Lung (tissue), 12 donors: ENCODE data around the gene AGAP1. TPM values are rescaled to one million over a fixed set of nuclear protein-coding genes. Genes with fewer than 3 reads are reported as not detected.

Source experiments
- ATAC-seq: fragments of 200-7000 bp; cut with Tn5 transposase; one replicate; pipeline ENCODE4 v1.9.1; 2020; ENCODE audit warnings: moderate number of reproducible peaks; ENCODE audit not compliant: insufficient read depth, low FRiP score
- DNase-seq, 3 donors: peaks; one replicate each; pipeline ENCODE4 v3.0.0-alpha.2; 2013 to 2017
- H3K27ac ChIP-seq, 2 donors: one replicate each; pipeline ENCODE4 v1.5.1; 2013; ENCODE audit warnings: mild to moderate bottlenecking in 2 of 2, moderate library complexity in 2 of 2, control low read depth in 1 of 2, inconsistent platforms in 1 of 2, low read depth in 1 of 2, low read length in 1 of 2
- H3K27me3 ChIP-seq, 3 donors: one replicate each; pipeline ENCODE4 v1.5.1; 2013; ENCODE audit warnings: low read length in 2 of 3; ENCODE audit not compliant: control insufficient read depth in 3 of 3, insufficient read depth in 3 of 3
- H3K36me3 ChIP-seq, 4 donors: one replicate each; pipeline ENCODE4 v1.5.1; 2013; ENCODE audit warnings: low read length in 4 of 4, mild to moderate bottlenecking in 1 of 4, moderate library complexity in 1 of 4; ENCODE audit not compliant: control insufficient read depth in 4 of 4, insufficient read depth in 4 of 4
- H3K4me1 ChIP-seq, 5 donors: one replicate each; pipeline ENCODE4 v1.5.1; 2013; ENCODE audit warnings: low read length in 5 of 5, mild to moderate bottlenecking in 2 of 5, moderate library complexity in 1 of 5; ENCODE audit not compliant: control insufficient read depth in 5 of 5, insufficient read depth in 5 of 5
- H3K4me3 ChIP-seq: one replicate; pipeline ENCODE4 v1.5.1; 2013; ENCODE audit warnings: mild to moderate bottlenecking, control low read depth, moderate library complexity
- H3K9ac ChIP-seq, 2 donors: one replicate each; pipeline ENCODE4 v1.5.1; 2013; ENCODE audit warnings: low read length in 2 of 2, control low read depth in 1 of 2; ENCODE audit not compliant: insufficient read depth in 1 of 2
- H3K9me3 ChIP-seq, 4 donors: one replicate each; pipeline ENCODE4 v1.5.1; 2013; ENCODE audit warnings: low read length in 3 of 4, mild to moderate bottlenecking in 1 of 4, moderate library complexity in 1 of 4; ENCODE audit not compliant: control insufficient read depth in 4 of 4, insufficient read depth in 3 of 4
- WGBS, 2 donors: extraction: QIAGEN DNeasy Blood & Tissue Kit; methylation state at CpG; one replicate each; pipeline ENCODE4 v1.1.7; 2013; 5-methylcytosine and 5-hydroxymethylcytosine counted together
- polyA plus RNA-seq, 2 donors: library from polyadenylated mRNA; stranded (reverse); fragments of 200-250 nt; gene quantifications; one replicate each; pipeline ENCODE4 v1.2.1, GENCODE V29; 2013
- total RNA-seq, 2 donors: library from RNA; depleted of rRNA in 1 of 2; stranded (reverse); fragments of >200 nt in 1 of 2; gene quantifications; one replicate each; pipeline ENCODE4 v1.2.1, GENCODE V29; 2014 to 2021
- TF ChIP-seq, protein P1 (sequence below): IDR thresholded peaks from 2 replicates; pipeline ENCODE4 v1.5.1; 2012; ENCODE audit warnings: mild to moderate bottlenecking; ENCODE audit errors: control extremely low read depth, extremely low read depth
- donor health status: control.
- donor health status: control.
- donor health status: Bipolar disorder and iron deficiency.
- donor health status: healthy.
- donor health status: DM: yes; HTN: yes; CAD: no.

AGAP1 gene
- total and polyA plus RNA-seq, 4 donors, result 6.6 to 39.4 (median 20.2) TPM

DNA sequence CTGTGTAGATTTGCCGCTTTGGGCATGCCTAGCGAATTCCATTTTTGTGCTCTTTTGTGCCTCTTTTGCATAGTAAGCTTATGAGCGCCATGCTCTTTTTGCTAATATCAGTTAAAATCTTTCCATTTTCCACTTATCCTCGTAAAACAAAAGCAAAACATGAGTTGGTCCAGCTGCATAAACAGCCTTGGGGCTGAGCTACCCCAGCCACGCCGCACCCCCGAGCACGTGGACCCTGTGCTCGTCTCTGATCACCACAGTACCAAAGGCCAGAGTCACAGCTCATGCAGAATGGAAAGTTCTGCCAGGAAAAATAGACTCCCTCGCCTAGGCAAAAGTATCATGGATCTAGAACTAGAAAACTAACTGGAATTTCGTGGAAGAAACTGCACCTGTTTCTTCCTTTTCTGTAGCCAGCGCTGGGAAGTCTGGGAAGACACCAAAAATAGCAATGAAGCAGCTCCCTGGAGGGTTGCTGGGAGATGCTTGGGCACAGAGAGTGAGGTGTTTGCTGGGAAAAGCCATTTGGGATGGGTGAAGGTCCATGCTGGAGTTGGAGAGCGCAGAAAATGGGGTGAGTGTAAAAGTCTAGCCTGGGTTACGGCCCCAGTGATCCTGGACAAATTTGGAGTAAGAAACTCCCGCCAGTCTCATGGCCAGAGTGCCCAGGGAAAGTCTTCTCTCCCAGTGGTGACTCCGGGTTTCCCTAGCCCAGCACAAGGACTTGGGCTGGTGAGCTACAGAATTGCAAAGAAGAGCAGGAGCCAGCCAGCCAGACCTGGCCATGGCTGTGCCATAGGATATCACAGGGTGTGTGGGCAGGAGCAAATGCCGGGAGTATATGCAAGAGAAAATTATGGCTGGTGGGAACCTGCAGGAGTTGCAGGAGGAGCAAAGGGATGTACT, 456.0 kb downstream of the AGAP1 start:
- peaks cover 0 to 2% (median under 1%) of the 10 kb centered on the region in 4 donors for H3K36me3 ChIP-seq
- H3K4me1 ChIP-seq, result peaks cover 0 to 2% (median 0%) of the 10 kb centered on the region in 5 donors
- no peak overlapping the region for H3K27ac ChIP-seq
- ATAC-seq (no peak), DNase-seq (no peak)
- TF ChIP-seq, protein P1, sequence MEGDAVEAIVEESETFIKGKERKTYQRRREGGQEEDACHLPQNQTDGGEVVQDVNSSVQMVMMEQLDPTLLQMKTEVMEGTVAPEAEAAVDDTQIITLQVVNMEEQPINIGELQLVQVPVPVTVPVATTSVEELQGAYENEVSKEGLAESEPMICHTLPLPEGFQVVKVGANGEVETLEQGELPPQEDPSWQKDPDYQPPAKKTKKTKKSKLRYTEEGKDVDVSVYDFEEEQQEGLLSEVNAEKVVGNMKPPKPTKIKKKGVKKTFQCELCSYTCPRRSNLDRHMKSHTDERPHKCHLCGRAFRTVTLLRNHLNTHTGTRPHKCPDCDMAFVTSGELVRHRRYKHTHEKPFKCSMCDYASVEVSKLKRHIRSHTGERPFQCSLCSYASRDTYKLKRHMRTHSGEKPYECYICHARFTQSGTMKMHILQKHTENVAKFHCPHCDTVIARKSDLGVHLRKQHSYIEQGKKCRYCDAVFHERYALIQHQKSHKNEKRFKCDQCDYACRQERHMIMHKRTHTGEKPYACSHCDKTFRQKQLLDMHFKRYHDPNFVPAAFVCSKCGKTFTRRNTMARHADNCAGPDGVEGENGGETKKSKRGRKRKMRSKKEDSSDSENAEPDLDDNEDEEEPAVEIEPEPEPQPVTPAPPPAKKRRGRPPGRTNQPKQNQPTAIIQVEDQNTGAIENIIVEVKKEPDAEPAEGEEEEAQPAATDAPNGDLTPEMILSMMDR, result no peak
- no peak overlapping the region for H3K4me3 ChIP-seq
- 90 to 91% methylated on average over 17 of the region's 17 CpGs for WGBS, 2 donors
- H3K9ac ChIP-seq, result no peak overlapping the region
- no peaks in the 10 kb centered on the region for H3K9me3 ChIP-seq
- H3K27me3 ChIP-seq, result no peaks in the 10 kb centered on the region

DNA sequence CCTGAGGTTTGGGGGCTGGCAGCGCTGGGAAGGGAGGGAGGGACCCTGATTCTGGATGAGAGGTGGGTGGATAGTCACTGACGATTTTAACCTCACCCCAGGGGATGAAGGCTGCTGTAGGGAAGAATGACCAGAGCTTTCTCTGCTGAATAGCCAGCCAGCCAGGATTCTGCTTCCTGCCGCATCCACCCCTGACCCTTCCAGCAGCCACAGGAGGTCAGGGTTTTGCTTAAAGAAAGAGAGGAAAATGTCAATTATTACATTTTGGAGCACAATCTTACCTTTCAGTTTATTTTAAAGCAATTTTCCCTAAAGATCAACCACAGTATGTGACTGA, 456.6 kb downstream of the AGAP1 start:
- Histone ChIP-seq H3K9ac (no peak overlapping the region), H3K4me3 (no peak overlapping the region), H3K9me3 (no peaks in the 10 kb centered on the region), H3K27me3 (no peaks in the 10 kb centered on the region), H3K36me3 (peaks cover 0 to 2% (median under 1%) of the 10 kb centered on the region in 4 donors), H3K27ac (no peak overlapping the region), H3K4me1 (peaks cover 0 to 2% (median 0%) of the 10 kb centered on the region in 5 donors)
- TF ChIP-seq, protein P1, result no peak
- ATAC-seq (no peak), DNase-seq (no peak)
- 66 to 76% methylated on average over 3 of the region's 3 CpGs for WGBS, 2 donors

DNA sequence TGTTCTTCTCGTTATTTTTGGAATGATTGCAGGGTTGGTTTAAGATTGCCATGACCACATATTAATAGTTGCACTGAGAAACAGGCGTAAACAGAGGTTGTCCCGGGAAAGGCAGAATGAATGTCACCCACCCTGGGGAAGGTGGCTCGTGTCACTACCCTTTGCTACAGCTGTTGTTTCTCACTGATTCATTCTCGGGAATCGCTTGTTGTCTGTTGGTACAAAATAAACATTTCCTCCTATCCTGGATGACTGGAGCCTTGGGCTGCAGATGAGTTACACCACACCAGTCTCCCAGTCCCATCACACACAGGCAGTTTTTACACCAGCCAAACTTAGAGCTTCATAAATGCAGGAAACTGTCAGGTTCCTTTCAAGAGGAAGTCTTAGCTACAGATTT, 457.6 kb downstream of the AGAP1 start:
- WGBS, 2 donors, result 69 to 75% methylated on average over 6 of the region's 6 CpGs
- Histone ChIP-seq H3K27ac (no peak overlapping the region), H3K9me3 (no peaks in the 10 kb centered on the region), H3K9ac (no peak overlapping the region), H3K4me1 (peaks cover 0 to 2% (median 0%) of the 10 kb centered on the region in 5 donors), H3K36me3 (peaks cover 0 to 2% (median under 1%) of the 10 kb centered on the region in 4 donors), H3K4me3 (no peak overlapping the region), H3K27me3 (no peaks in the 10 kb centered on the region)
- TF ChIP-seq, protein P1, result no peak
- ATAC-seq, result no peak
- no peak for DNase-seq
